DMS153 treated with DMSO at 0.1 percent for 48 hours (cell line): ENCODE measurements around the gene DSCAML1.

Experiments used
- DNase-seq: peaks from one replicate; lab custom pipeline; 2025; ENCODE audit not compliant: unreplicated experiment; lab: John Stamatoyannopoulos, UW

Gene DSCAML1

GRCh38 chr11:117831661-117832415 is 34.8 kb upstream of the DSCAML1 start:
- DNase-seq: no peak

GRCh38 chr11:117830674-117831351 is 33.8 kb upstream of the DSCAML1 start:
- DNase-seq: no peak

GRCh38 chr11:117830072-117830471 is 33.1 kb upstream of the DSCAML1 start:
- DNase-seq: no peak

- no peak for DNase-seq
Observed at GRCh38 chr11:117829369-117829725, 32.3 kb upstream of the DSCAML1 start.

- no peak for DNase-seq
Observed at GRCh38 chr11:117828611-117829368, 31.8 kb upstream of the DSCAML1 start.

- DNase-seq: no peak
Observed at GRCh38 chr11:117827521-117828511, 30.8 kb upstream of the DSCAML1 start.

- DNase-seq: no peak
Observed at GRCh38 chr11:117826832-117827231, 29.8 kb upstream of the DSCAML1 start.

- DNase-seq: no peak
Observed at GRCh38 chr11:117826190-117826570, 29.2 kb upstream of the DSCAML1 start.

- no peak for DNase-seq
Observed at GRCh38 chr11:117825538-117826189, 28.6 kb upstream of the DSCAML1 start.

GRCh38 chr11:117824571-117825537 is 27.8 kb upstream of the DSCAML1 start, which contains the start of gene FXYD2:
TSS of gene FXYD2 (minus strand) at chr11:117824744. CDS start at chr11:117824678, 66 bp downstream.
- DNase-seq: no peak

GRCh38 chr11:117823946-117824420 is 27.0 kb upstream of the DSCAML1 start:
- no peak for DNase-seq

- no peak for DNase-seq
Observed at GRCh38 chr11:117823294-117823945, 26.4 kb upstream of the DSCAML1 start.

GRCh38 chr11:117822074-117823033 is 25.3 kb upstream of the DSCAML1 start:
- no peak for DNase-seq

GRCh38 chr11:117821431-117821830 is 24.4 kb upstream of the DSCAML1 start:
- DNase-seq: no peak

GRCh38 chr11:117820516-117820915 is 23.5 kb upstream of the DSCAML1 start:
- no peak for DNase-seq

GRCh38 chr11:117820071-117820470 is 23.1 kb upstream of the DSCAML1 start:
- peak; percentile 65 for DNase-seq
